Keratinocyte (primary cell): ENCODE data around the gene ADPGK.

ENCODE experiments used
- EZH2 ChIP-seq: IDR thresholded peaks from one replicate; pipeline ENCODE4 v1.6.1; 2012; ENCODE audit warnings: inconsistent platforms, mild to moderate bottlenecking, low read length, moderate library complexity
- TF ChIP-seq, protein P1 (sequence below), 3 experiments: IDR thresholded peaks in 1 of 3; conservative IDR thresholded peaks in 1 of 3; optimal IDR thresholded peaks in 1 of 3; 2 replicates in 2 of 3; 3 replicates in 1 of 3; pipeline versions ENCODE3 to v1.5.1; 2011; ENCODE audit warnings: low read length in 3 of 3, mild to moderate bottlenecking in 3 of 3, moderate library complexity in 2 of 3, control low read depth in 1 of 3, inconsistent platforms in 1 of 3; ENCODE audit not compliant: insufficient read depth in 2 of 3; ENCODE audit errors: extremely low read depth in 1 of 3

DNA sequence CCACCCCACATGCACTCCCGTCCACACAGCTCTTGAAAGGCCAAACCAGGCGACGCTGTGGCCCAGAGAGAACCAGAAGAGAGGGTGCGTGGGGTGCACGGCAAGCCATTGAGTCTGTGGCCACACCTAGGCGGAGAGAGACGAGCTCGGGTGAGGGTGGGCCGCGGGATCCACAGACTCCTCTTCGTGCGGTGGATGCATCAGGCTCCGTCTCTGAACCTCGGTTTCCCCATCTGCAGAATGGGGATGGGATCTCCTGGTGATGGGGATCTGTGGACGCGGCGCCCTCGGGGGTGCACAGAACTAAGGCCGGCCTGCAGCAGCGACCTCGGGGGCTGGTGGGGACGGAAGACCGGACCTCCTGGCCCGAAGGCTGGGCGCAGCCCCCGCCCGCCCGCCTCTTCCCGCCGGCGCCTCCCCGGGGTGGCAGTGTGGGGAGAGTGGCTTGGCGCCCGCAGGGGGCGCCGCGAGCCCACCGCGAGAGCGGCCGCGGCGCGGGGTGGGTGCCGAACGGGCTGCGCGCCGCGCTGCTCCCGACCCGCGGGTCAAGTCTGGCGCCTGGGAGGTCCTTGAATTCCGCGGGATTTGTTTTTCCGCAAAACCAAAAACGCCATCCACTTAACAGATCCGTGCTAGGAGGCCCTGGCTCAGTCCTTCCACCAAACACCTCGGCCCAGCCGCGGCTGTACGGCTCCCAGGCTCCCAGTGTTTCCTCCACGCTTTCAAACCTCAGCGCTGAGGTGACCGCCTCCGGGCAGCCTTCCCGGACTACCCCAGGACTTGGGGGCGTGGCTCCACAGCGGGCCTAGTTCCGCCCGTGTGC lies 13.2 kb upstream of the ADPGK start:
- TF ChIP-seq, protein P1, sequence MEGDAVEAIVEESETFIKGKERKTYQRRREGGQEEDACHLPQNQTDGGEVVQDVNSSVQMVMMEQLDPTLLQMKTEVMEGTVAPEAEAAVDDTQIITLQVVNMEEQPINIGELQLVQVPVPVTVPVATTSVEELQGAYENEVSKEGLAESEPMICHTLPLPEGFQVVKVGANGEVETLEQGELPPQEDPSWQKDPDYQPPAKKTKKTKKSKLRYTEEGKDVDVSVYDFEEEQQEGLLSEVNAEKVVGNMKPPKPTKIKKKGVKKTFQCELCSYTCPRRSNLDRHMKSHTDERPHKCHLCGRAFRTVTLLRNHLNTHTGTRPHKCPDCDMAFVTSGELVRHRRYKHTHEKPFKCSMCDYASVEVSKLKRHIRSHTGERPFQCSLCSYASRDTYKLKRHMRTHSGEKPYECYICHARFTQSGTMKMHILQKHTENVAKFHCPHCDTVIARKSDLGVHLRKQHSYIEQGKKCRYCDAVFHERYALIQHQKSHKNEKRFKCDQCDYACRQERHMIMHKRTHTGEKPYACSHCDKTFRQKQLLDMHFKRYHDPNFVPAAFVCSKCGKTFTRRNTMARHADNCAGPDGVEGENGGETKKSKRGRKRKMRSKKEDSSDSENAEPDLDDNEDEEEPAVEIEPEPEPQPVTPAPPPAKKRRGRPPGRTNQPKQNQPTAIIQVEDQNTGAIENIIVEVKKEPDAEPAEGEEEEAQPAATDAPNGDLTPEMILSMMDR (optimal IDR thresholded peaks at IDR 0.05 in 1 of 3, IDR thresholded peaks at IDR 0.05 in 1 of 3, conservative IDR thresholded peaks at IDR 0.05 in 1 of 3; ENCODE audit: extremely low read depth in 1 of 3, insufficient read depth in 2 of 3, low read length in 3 of 3), result peak in 2 of 3 experiments; percentile 30 to 63
- peak; percentile 4 for TF ChIP-seq EZH2
